Esophagus muscularis mucosa (tissue), 4 donors: Measurements from ENCODE around the gene DMRTC1B.
"Not testable (repeated sequence)": the region's sequence is repeated elsewhere in the genome, so short reads cannot be mapped to it uniquely, and the experiment has no call there.

Experiments used
- CTCF ChIP-seq, 3 experiments: fragments of 200-600 bp in 2 of 3; fragments of 450-650 bp in 1 of 3; sonication (generic) in 2 of 3; IDR thresholded peaks; one replicate each; pipeline ENCODE4 v1.5.1; 2017 to 2019; ENCODE audit warnings: antibody characterized with exemption in 3 of 3, mild to moderate bottlenecking in 2 of 3, moderate library complexity in 1 of 3
- EP300 ChIP-seq: sonication (generic); formaldehyde crosslinking; IDR thresholded peaks from one replicate; pipeline ENCODE4 v1.6.1; 2017; ENCODE audit warnings: antibody characterized with exemption
- POLR2A ChIP-seq: fragments of 450-650 bp; IDR thresholded peaks from one replicate; pipeline ENCODE4 v1.6.1; 2017; ENCODE audit warnings: antibody characterized with exemption, moderate library complexity, mild to moderate bottlenecking, low read depth
- POLR2AphosphoS5 ChIP-seq, 2 donors: sonication (generic); formaldehyde crosslinking; IDR thresholded peaks; one replicate each; pipeline ENCODE4 v1.6.1; 2017; ENCODE audit warnings: antibody characterized with exemption in 2 of 2

- TF ChIP-seq POLR2A; CTCF (IDR thresholded peaks at IDR 0.05); POLR2AphosphoS5 (IDR thresholded peaks at IDR 0.05); EP300: not testable (repeated sequence)
These were observed 11.5 kb downstream of the DMRTC1B start for GRCh38 chrX:72788142-72788541.
